Stimulated activated CD4-positive, alpha-beta T cell treated with anti-CD3 and anti-CD28 coated beads, Interleukin-2, amount 100 ng/mL, for 48 hours (primary cell): ENCODE data around the gene KCTD7.
"Not testable (repeated sequence)": the region's sequence is repeated elsewhere in the genome, so short reads cannot be mapped to it uniquely, and the experiment has no call there.

Experiments used
- DNase-seq, 2 donors: peaks; one replicate each; pipeline ENCODE4 v3.0.0-alpha.2; 2020

KCTD7 gene

DNA sequence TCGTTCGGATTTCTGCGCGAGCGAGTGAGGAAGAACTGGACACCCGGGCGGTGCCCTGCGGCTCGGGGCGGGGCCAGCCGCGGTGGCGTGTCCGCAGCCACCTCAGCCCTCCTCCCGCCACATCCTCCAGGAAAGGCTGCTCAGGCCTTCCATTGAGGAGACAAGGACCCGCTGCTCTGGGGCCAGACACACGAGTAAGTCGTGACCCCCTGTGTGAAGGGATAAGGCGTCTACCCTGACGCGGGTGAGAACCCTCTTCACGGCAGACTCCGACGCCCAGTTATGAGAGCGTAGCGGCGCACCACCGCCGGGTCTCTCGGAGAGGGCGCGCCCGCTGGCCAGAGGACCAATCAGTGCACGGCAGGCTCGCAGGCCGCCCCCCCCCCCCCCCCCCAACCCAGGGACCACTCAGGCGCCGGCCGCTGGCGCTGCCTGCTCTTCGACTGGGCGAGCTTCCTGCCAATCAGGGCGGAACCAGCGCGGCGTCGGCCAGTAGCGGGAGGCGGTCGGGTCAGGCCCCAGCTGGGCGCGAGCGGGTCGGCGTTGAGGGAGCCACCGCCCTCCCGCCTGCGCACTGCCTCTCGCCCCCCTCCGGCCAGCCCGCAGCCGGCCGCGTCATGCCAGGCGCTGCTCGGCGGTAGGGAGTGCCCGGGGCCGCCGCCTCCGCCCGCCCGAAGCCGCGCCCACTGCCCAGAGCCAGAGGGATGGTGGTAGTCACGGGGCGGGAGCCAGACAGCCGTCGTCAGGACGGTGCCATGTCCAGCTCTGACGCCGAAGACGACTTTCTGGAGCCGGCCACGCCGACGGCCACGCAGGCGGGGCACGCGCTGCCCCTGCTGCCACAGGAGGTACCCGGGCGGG, at the start of gene KCTD7:
TSS of gene KCTD7 (plus strand) at position 521 of the 861 bp plus-strand sequence. CDS start at position 705, 184 bp downstream.
- peak; percentile 88 to 93 for DNase-seq

DNA sequence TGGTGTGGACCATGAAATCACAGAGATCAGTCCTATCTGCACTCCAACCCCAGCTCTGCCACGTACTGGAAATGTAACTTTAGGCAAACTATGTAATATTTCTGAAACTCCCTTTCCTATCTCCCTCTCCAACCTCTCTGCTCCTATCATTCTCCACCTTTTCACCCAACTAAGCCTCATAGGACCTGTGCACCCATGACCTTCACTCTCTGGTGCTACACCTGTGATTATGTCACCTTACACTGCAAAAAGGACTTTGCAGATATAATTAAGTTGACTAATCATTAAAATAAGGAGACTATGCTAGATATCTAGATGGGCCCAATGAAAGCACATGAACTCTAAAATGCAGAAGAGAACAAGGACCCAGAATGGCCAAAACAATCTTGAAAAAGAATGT, 48.3 kb upstream of the KCTD7 start:
- not testable (repeated sequence) for DNase-seq

DNA sequence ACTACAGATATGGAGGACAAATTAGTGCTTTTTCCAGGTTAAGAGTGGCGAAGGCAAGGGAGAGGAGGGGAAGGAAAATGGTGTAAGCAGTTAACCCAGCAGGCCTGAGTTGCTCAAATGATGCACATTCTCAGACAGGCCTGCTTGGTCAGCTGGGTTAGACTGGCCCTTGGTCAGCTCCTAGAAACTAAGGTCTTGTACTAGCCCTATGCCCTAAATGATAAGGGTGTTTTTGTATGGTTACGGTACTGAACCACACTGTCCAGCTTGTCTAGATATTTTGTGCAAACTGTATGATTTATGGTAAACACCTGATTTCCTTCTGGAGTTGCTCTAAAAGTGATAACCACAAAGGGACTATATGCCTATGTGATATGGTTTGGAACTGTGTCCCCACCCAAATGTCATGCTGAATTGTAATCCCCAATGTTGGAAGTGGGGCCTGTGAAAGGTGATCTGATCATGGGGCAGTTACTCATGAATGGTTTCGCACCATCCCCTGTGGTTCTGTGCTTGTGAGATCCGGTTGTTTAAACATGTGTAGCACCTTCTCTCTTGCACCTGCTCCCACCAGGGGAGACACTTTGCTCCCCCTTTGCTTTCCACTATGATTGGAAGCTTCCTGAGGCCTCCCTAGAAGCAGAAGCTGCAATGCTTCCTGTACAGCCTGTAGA, 45.7 kb upstream of the KCTD7 start:
- DNase-seq, result not testable (repeated sequence)

- DNase-seq, result no peak
Observed at GRCh38 chr7:66583490-66584110, 45.1 kb upstream of the KCTD7 start.

- DNase-seq, result no peak
Observed at GRCh38 chr7:66586181-66586580, 42.5 kb upstream of the KCTD7 start.

- not testable (repeated sequence) for DNase-seq
Observed at GRCh38 chr7:66588226-66588625, 40.5 kb upstream of the KCTD7 start.

GRCh38 chr7:66588856-66589570, 39.7 kb upstream of the KCTD7 start:
- DNase-seq, result not testable (repeated sequence)

- not testable (repeated sequence) for DNase-seq
Observed at GRCh38 chr7:66590302-66591057, 38.2 kb upstream of the KCTD7 start.

- peak; percentile 7 to 12 for DNase-seq
Observed at GRCh38 chr7:66591058-66591798, 37.5 kb upstream of the KCTD7 start.

- peak; percentile 84 to 87 for DNase-seq
Observed at GRCh38 chr7:66591799-66592596, 36.7 kb upstream of the KCTD7 start.

GRCh38 chr7:66592597-66593146, 36.0 kb upstream of the KCTD7 start:
- DNase-seq, result not testable (repeated sequence)

- DNase-seq, result not testable (repeated sequence)
Observed at GRCh38 chr7:66594082-66594481, 34.6 kb upstream of the KCTD7 start.

GRCh38 chr7:66597461-66597860, 31.2 kb upstream of the KCTD7 start:
- no peak for DNase-seq

DNA sequence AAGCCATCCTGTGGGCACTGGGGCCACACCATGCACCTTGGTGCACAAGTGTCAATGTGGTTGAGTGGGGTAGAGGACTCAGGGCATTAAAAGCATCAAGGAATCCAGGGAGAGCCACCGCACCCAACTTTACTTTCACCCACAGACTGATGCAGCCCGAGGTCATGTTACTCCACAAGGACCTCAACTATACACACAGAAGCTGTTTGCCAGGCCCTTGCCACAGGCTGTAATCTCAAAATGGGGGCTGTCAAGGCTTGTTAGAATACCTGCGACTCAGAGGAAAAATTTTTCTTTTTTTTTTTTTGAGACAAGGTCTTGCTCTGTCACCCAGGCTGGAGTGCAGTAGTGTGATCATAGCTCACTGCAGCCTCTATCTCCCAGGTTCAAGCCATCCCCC, 26.5 kb upstream of the KCTD7 start:
- DNase-seq, result no peak

GRCh38 chr7:66604198-66604597, 24.5 kb upstream of the KCTD7 start:
- no peak for DNase-seq

DNA sequence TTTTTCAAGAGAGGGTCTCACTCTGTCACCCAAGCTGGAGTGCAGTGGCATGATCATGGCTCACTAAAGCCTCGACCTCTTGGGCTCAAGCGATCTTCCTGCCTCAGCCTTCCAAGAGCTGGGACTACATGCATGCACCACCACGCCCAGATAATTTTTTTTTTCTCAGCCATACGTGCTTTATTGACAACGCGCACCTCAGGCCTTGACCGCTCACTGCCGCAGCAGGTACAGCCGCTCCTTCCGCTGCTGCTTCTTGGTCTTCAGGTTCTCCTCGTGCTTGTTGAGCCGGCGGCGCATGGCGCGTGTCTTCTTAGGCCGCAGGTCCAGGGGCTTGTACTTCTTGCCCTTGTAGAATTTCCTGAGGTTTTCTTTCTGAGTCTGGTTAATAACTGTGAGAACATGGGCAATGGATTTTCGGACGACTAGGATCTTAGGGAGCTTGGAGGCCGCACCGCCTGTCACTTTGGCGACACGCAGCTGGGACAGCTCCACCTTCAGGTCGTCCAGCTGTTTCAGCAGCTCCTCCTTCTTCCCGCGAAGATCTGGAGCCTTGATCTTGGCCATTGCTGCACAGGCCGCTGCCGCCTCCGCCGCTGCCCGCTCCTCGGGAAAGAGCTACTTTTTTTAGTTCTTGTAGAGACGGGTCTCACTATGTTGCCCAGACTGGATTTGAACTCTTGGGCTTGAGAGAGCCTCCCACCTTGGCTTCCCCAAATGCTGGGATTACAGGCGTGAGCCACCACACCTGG, 22.0 kb upstream of the KCTD7 start:
- not testable (repeated sequence) for DNase-seq

DNA sequence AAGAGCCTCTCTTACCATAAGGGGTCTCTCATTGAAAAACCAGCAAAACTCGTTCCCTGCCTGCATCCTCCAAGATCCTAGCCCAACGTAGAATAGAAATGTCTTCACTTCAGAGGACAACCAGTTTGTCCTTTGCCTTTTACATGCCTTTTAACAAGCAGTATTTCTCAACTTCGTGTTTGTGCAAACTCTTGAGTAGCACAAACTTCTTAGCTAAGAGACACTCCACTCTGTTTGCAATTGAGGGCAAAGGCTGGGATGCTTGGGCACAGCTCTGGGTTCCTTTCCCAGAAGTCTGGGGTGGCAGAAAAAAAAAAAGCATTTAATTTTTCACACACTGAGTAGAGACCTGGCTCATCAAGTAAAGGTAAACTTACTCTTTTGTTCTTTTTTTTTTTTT, 19.5 kb upstream of the KCTD7 start:
- no peak for DNase-seq

DNA sequence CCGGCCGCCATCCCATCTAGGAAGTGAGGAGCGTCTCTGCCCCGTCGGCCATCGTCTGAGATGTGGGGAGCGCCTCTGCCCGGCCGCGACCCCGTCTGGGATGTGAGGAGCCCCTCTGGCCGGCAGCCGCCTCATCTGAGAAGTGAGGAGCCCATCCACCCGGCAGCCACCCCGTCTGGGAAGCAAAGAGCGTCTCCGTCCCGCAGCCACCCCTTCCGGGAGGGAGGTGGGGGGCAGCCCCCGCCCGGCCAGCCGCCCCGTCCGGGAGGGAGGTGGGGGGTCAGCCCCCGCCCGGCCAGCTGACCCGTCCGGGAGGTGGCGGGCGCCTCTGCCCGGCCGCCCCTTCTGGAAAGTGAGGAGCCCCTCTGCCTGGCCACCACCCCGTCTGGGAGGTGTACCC, 14.1 kb upstream of the KCTD7 start:
- DNase-seq, result not testable (repeated sequence)

DNA sequence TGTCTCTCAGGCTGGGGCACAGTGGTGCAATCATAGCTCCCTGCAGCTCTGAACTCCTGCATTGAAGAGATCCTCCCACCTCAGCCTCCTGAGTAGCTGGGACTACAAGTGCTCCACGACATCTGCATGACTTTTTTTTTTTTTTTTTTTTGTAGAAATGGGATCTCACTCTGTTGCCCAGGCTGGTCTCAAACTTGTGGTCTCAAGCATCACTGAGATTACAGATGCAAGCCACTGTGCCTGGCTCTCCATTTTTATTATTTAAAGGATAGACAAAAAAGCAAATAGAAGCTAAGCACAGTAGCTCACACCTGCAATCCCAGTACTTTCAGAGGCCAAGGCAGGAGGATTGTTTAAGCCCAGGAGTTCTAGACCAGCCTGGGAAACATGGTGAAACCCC, 13.0 kb upstream of the KCTD7 start:
- no peak for DNase-seq
